Measurements from ENCODE around the gene RIMBP2.

- TF ChIP-seq CTCF (IDR thresholded peaks at IDR 0.05; ENCODE audit: low read length) (no peak), EZH2 (optimal IDR thresholded peaks at IDR 0.05; ENCODE audit: low read depth, low read length) (no peak), EZH2phosphoT487 (IDR thresholded peaks at IDR 0.05; ENCODE audit: low read length) (no peak)
Measured at GRCh38 chr12:130683080-130683479, 33.0 kb downstream of the RIMBP2 start.
